Fibroblast of upper back skin (primary cell): ENCODE results near the gene CARD14.
A peak's percentile ranks its signal among the peaks of the same experiment; 100 is the strongest.
"Not testable (repeated sequence)": the region's sequence is repeated elsewhere in the genome, so short reads cannot be mapped to it uniquely, and the experiment has no call there.

Source experiments
- DNase-seq: peaks from one replicate; pipeline ENCODE4 v3.0.0-alpha.2; 2013

Gene CARD14

DNA sequence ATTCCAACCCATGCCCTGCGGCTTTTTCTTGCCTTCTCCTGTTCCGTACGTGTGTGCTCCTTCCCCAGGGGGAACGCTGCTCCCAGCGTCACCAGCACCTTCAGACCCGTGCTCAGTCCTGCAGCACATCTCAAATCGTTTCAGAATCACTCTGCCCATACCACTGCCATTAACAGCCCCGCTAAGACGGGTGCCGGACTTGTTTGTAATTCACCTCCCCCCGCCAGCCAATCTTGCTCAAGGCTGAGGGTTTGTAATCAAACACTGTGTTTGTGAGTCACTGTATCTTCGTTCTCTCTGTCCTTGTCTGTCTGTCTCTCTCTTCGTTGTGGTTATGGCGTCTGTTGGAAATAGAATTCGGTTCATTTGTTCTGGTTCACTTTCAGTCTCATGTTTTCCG is 17.3 kb downstream of the CARD14 start:
- DNase-seq, result no peak

DNA sequence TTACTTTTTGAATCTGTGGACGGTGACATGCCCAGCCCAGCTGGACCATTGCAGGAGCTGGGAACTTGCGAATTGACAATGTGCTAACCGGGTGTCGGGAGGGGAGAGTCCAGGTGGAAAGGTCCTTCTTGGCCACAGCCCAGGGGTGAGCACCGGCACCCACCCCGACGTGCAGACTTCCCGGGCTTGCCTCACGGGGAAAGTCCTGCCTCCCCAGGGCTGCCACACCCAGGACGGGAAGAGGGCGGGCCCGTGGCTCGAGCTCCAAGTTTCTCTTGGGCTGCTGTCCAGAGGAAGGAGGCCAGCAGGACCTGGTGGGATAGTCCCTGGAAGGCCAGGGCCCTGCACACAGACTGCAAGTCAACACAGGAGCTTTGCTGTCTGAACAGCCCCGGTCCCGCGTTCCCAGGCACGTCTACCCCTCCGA is 17.7 kb downstream of the CARD14 start:
- DNase-seq, result no peak

DNA sequence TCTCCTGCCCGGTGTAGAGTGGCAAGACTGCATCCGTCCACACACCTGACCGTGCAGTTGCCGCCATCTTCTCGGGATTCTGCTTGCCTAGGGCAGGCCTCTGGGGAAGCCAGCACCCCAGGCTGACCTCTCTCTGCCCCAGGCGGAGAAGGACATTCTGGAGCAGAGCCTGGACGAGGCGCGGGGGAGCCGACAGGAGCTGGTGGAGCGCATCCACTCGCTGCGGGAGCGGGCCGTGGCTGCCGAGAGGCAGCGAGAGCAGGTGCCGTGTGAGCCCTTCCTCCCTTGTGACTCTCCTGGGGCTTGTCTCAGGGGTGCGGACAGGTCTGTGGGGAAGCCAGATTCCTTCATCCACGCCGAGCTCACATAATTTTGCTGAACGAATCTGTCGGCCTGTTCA is 19.8 kb downstream of the CARD14 start:
- DNase-seq, result no peak

DNA sequence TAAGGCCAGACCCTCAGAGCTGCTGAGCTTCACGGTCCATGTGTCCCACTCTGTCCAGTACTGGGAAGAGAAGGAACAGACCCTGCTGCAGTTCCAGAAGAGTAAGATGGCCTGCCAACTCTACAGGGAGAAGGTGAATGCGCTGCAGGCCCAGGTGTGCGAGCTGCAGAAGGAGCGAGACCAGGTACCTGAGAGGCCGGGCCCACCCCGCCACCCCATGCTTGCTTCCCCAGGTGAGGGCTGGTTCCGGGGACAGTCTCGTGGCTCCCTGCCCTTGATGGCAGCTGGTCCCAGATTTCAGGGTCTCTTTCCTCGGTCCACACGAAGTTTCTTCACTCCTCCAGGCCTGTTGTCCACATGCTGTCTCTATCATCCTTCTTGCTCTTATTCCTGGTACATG is 20.9 kb downstream of the CARD14 start:
- no peak for DNase-seq

DNA sequence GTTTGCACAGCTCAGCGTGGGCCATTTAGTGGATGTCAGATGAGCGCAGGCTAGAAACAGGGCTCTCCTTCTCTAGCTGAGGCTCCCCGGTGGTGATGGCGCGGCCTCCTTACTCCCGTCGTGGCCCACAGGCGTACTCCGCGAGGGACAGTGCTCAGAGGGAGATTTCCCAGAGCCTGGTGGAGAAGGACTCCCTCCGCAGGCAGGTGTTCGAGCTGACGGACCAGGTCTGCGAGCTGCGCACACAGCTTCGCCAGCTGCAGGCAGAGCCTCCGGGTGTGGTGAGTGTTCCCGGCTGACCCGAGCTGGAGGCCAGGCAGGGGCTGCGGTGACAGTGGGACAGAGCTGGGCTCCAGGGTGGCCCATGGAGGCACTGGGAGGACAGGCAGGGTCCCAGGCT is 21.4 kb downstream of the CARD14 start:
- no peak for DNase-seq

DNA sequence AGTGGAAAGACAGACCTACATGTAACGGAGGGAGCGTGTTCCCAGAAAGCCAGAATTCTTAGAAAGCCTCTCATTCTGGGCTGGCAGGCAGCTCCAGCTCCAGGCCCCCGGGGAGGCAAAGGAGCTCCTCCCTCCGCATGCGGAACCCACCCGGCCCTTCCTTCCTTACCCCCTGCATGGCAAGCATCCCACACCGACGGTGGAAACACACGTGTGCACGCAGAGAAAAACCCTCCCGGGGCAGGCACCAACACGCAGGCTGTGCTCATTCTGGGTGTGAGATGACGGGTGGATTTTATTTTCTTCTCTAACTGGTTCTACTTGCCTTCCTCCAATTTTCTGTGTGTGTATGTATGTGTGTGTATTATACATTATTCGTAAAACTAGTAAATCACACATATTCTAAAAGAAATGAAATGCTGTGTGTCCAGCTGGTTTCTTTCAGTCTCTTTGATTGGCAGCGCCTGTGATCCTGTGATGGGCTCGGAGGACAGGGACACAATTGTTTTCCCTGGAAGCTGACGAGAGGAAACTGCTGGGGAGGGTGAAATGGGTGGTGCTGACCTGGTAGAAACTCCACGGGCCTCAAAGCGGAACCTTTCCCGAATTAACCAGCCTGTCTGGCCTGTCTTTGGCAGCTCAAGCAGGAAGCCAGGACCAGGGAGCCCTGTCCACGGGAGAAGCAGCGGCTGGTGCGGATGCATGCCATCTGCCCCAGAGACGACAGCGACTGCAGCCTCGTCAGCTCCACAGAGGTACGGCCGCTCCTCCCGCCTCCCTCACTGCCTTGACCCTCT is 22.2 kb downstream of the CARD14 start:
- DNase-seq, result peak; percentile 5

DNA sequence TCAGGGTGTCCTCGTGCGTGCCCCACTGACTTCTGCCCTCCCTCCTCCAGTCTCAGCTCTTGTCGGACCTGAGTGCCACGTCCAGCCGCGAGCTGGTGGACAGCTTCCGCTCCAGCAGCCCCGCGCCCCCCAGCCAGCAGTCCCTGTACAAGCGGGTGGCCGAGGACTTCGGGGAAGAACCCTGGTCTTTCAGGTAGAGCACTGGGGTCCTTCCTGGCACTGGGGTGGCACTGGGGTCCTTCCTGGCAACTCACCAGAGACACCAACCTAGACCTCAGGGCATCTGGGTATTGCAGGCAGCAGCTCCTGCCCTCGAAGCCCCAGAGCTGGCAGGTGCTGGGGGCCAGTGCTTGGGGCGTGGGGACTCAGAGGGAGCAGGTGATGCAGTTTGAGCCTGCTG is 25.3 kb downstream of the CARD14 start:
- DNase-seq, result no peak

DNA sequence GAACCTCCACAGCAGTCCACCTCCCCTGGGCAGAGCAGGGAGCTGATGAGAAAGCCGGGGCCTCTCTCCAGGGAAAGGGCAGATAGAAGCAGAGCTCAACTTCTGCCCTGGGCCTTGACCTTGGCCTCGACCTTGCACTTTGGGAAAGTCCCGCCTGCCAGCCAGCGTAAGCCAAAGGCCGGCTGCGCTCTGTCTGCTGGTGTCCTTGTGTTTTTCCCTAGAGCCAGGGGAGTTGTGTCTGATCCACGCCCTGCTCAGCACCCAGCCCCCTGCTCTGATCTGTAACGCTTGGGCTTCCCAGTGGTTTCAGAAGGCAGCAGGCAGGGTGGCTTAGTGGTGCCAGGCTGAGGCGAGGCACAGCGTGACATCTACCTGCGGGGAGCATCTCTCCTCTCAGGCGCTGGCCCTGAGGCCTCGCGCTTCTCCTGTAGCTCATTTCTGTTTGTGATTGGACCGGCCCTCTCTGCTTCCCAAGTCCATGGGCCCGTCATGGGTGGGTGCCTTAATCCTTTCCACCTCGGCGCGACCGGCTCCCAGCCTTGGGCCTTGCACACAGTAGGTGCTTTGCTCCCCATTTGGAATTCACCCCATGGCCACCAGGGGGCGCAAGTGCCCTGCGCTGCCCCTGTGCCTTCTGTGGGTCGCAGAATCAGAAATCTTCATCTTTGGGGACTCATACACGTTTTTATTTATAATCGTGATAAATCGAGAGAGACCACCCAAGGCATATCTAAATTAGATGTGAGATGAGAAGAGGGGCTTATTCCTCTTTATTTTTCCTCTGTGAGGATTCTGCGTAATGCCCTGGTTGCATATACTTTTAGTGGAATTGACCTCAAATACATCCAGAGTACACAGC is 26.1 kb downstream of the CARD14 start:
- DNase-seq, result no peak

DNA sequence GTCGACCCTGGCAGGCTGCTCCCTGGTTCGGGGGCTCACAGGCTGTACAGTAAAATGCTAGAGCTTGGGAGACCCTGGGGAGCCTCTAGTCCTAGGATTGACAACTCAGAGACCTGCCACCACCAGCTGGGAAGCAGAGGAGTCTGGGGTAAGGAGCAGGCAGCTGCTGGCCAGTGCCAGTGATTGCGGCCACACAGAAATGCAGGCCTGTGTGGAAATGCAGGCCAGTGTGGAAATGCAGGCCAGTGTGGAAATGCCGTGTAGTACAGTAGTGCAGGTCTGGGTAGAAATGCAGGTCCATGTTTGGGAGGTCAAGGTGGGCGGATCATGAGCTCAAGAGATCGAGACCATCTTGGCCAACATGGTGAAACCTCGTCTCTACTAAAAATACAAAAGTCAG is 26.8 kb downstream of the CARD14 start:
- DNase-seq, result no peak

DNA sequence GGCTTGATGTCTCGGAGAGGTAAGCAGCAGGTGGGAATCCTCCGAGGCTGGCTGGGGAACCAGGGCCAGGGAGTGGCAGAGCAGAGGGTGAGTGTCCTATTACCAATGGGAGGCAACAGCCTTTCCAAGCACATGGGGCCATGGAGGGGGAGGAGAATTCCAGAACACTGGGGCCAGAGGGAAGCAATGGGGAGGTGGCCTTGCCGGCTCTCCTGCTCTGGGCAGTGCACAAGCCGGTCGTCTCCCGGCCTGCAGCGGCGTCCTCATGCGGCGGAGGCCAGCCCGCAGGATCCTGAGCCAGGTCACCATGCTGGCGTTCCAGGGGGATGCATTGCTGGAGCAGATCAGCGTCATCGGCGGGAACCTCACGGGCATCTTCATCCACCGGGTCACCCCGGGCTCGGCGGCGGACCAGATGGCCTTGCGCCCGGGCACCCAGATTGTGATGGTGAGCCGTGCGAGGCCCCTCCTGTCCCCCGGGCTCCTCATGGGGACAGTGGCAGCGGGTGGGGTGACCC is 28.4 kb downstream of the CARD14 start:
- DNase-seq, result no peak

DNA sequence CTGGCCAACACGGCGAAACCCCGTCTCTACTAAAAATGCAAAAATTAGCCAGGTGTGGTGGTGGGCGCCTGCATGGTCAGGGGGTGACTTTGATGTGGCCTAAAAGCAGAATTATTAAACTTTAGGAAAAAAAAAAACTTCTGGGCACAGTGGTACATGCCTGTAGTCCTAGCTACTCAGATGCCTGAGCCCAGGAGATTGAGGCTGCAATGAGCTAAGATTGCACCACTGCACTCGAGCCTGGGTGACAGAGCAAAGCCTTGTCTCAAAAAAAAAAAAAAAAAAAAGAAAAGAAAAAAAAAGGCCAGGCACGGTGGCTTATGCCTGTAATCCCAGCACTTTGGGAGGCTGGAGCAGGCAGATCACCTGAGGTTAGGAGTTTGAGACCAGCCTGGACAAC is 29.5 kb downstream of the CARD14 start:
- DNase-seq, result not testable (repeated sequence)

DNA sequence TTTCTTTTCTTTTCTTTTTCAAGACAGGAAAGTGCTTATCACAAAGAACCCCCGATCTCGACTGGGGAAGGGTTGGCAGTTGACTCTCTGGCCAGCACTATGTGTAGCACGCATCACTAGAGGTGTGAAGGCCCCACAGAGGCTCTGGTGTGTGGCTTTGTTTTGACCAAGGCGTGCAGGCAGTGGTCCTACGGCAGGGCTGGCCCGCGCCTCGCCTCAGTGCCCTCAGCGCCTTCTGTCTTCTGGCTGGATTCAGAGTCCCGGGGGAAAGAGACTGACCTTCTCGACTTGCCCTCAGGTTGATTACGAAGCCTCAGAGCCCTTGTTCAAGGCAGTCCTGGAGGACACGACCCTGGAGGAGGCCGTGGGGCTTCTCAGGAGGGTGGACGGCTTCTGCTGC is 31.6 kb downstream of the CARD14 start:
- no peak for DNase-seq

DNA sequence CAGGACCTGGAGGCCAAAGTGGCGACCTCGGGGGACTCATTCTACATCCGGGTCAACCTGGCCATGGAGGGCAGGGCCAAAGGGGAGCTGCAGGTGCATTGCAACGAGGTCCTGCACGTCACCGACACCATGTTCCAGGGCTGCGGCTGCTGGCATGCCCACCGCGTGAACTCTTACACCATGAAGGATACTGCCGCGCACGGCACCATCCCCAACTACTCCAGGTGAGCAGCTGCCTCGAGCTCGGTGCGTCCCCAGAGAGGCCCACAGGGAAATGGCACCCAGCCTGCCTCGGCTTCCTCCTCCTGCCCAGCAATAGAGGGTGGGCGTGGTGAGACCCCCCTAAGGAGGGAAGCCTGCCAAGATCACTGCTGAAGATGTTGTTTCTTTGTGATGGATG is 32.4 kb downstream of the CARD14 start:
- no peak for DNase-seq

DNA sequence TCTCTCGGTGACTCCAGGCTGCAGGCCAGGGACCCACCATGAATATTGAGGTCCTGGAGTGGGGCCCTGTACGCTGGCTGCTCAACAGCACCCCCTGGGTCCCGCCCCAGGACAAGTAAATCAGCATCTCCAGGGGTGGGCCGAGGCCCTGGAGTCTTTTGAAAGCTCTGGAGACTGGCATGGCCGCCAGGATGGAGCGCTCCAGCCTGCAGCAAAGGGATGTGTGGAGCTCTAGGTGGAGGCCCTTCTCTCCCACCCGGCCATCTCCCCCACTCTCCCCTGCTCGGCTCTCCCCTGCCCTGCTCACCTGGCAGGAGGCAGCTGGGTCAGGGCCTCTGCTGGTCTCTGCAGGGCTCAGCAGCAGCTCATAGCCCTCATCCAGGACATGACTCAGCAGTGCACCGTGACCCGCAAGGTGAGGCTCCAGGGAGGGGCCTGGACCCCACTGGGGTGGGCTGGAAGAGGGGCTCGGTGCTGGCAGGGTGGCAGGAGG is 33.7 kb downstream of the CARD14 start:
- no peak for DNase-seq

DNA sequence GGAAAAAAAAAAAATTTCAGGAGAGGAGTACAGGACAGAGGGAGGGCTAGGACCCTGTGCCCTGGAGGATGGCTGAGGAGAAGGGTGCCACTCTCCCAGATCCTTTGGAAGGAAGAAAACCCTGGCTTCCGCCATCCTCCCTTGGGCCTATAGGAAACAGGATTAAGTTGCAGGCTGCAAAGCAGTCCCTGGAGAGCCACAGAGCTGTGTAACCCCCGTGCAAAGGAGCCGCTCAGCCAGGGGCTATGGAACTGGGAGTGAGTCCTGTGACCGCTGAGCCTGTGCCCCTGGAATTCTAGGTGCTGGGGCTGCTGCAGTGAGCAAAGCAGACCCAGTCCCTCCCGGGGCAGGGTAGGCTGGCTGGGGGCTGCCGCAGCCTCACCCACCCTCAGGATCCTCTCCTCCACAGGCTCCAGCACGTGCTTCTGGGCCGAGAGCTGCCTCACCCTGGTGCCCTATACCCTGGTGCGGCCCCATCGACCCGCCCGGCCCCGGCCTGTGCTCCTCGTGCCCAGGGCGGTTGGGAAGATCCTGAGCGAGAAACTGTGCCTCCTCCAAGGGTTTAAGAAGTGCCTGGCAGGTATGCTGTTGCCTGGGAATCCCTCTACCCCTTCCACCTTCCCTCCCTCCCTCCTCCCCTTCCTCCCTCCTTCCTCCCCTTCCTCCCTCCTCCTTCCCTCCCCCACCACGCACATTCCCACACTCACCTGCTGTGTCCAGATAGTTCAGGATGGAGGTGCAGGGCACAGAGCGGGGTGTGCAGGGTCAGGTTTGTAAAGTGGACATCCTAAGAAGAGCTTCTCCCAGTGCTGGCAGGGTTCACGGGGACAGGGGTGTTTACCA is 35.0 kb downstream of the CARD14 start:
- DNase-seq, result no peak

DNA sequence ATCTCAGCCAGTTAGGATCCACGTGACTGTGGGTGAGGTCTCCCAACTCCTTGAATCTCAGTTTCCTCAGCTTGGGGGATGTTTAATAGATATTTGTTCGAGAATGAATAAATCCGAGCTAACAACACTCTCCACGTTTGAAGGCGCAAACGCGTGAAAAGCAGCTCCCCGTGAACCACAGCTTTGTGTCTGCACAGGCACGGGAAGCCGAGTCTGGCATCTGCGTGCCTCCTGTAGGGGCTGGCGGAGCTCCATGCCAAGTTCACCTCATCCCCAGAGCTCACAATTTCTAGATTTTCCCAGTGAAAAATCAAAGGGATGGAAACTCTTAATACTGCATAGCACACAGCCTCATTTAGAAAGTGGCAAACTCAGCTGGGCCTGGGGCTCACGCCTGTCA is 36.0 kb downstream of the CARD14 start:
- no peak for DNase-seq

DNA sequence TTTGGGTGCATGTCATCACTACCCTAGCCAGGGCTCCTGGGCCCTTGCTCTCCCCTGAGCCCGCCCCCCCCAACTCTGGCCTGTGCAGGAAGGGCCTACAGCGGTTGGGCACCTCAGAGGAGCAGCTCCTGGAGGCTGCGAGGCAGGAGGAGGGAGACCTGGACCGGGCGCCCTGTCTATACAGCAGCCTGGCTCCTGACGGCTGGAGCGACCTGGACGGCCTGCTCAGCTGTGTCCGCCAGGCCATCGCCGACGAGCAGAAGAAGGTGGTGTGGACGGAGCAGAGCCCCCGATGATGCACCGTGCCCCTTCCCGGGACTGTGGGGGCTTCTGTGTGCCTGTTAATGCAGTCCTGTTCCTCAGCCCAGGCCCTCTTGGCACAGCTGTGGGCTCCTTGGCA is 38.2 kb downstream of the CARD14 start:
- DNase-seq, result no peak

DNA sequence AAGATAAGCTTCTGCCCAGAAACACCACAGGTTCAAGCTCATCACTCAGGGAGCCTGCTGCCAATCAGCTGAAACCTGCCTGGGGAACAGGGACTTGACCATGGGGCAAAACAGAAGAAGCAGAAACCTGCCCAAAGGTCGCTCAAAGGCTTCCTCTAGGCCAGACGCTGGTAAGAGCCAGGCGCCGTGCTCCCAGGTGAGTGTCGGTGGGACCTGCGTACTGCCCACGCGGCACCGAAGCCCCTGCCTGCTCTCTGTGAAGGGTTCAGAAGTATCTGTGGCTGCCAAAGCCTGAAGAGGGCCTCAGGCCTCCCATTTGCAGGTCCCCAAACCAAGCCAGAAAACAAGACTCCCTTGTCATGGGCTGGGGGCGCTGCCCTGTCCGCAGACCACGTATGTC is 39.9 kb downstream of the CARD14 start:
- DNase-seq, result no peak

DNA sequence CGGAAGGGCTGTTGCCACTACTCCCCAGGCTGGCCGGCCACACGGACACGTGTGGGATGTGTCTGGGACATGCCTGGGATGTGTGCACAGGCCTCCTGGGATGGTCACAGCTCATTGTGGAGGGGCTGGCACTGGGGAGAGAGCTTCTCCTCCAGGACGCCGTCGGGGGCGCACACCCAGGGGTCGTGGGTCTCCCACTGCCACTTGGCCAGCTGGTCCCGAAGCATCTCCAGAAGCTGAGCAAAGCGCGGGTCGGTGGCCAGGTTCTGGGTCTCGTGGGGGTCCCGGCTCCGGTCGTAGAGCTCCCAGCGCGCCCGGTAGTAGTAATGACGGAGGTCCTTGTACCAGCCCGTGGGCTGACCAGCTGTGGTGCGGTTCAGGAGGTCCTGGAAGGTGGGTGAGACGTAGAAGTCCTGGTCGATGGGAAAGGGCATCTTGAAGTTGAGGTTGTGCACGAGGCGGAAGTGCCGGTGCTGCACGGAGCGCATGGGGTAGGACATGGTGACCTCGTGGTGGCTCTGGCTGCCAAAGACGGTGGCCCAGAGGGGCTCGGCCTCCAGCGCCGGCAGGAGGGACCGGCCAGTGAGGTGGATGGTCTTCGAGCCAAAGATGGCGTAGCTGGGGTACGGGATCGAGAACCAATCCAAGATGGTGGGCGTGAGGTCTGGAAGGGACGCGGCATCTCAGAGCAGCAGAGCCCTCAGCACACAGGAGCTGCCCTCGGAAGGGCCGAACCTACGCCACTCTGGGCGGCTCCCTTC is 40.7 kb downstream of the CARD14 start:
- DNase-seq, result no peak

DNA sequence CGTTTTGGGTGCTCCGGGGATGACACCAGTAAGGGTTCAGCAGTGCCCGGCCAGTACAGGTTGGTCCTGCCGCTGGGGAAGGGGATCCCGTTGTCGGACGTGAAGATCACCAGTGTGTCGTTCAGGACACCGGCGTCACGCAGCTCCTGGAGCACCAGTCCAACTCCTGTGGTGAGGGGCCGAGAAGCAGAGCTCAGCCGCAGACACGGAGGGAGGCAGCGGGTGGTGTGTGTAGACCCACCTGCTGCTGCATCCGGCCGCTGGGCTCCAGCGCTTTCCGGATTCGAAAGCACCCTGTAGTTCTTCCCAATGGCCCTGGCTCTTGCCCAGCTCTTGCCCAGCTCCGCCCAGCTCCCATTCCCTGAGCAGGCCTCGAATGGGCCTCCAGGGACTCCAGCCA is 42.3 kb downstream of the CARD14 start:
- no peak for DNase-seq

DNA sequence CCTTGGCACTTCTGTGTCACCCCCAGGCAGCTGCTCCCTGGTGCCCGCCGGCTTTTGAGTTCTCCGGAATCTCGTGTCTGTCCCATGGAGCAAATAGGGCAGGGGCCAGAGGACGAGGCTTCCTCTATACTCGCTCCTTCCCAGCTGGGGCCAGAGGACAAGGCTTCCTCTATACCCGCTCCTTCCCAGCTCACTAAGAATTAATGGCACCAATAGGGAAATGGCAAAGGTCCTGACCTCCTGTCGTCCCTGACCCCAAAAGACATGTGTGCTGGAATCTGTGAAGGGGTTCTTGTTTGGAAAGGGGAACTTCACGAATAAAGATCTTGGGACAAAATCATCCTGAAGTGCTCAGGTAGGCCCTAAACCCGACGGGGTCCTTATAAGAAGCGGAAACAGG is 42.7 kb downstream of the CARD14 start:
- DNase-seq, result no peak

DNA sequence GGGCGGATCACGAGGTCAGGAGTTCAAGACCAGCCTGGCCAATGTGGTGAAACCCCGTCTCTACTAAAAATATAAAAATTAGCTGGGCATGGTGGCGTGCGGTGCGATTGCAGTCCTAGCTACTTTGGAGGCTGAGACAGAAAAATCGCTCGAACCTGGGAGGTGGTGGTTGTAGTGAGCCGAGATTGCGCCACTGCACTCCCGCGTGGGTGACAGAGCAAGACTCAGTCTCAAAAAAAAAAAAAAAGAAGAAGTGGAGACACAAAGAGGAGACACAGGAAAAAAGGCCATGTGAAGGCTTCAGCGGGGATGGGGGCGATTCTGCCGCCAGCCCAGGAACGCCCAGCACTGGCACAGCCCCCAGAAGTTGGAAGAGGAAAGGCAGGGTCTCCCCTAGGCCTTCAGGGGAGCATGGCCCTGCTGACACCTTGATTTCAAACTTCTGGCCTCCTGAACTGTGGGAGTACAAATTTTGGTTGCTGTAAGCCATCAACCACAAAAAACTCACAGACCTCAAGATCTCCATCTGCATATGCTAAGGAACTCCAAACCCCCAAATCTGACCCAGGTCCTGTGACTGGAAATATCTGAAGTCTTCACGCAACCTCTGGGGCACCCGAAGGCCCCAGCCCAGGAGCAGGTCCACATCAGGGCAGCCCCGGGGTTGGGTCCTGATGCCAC is 43.3 kb downstream of the CARD14 start:
- DNase-seq, result no peak
